SKM-1 (cell line): Measurements from ENCODE around the gene GKN2.

Source experiments
- DNase-seq: peaks from one replicate; lab custom pipeline; 2025; ENCODE audit not compliant: unreplicated experiment; lab: John Stamatoyannopoulos, UW

The GKN2 gene, protein sequence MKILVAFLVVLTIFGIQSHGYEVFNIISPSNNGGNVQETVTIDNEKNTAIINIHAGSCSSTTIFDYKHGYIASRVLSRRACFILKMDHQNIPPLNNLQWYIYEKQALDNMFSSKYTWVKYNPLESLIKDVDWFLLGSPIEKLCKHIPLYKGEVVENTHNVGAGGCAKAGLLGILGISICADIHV

DNA sequence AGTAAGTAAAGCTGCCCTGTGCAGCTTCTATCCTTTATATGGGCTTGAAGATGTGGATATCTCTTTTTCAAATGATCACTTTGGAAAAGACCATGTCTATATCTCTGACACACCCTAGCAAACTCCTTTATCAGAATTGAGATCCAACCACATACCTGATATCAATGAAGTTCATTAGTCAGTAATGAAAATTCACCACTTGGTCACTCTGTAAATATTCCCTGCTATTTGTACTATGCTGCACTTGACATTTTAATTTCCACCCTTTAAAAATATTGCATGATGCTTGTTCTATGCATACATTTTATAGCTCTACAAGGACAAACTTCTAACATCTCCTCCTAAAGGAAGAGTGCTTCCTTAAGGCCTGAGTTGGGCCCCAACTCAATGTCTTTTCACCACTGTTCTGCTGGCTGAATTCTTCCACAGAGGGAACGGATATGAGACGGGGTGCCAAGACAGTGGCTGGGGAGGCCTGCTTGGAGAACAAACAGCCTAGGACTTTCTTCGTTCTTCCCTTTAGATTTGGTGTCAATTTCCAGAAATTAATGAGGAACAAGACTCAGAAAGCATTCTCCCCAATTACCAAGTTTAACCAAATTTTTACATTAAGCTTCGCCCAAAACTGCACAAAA is at the start of gene GKN2:
TSS of gene GKN2 (minus strand) at position 7 of the 635 bp plus-strand sequence. CDS start 32 bp downstream, outside the sequence.
- DNase-seq = no peak

GRCh38 chr2:69001879-69002278 is 49.2 kb upstream of the GKN2 start:
- no peak for DNase-seq

DNA sequence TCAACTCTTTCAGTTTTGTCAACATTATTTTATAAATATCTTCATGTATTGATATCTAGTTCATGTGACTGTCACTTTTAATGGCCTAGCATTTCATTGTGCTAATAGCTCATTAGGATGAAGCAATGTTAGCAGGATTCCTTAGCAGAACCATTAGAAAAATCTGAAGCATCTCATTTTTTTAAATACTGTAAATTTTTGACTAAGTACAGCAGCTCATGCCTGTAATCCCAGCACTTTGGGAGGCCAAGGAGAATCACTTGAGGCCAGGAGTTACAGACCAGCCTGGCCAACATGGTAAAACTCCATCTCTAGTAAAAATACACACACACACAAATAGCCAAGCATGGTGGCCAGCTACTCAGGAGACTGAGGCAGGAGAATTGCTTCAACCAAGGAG is 44.7 kb upstream of the GKN2 start:
- no peak for DNase-seq

- DNase-seq = no peak
Observed at GRCh38 chr2:68995916-68996315, 43.2 kb upstream of the GKN2 start.

DNA sequence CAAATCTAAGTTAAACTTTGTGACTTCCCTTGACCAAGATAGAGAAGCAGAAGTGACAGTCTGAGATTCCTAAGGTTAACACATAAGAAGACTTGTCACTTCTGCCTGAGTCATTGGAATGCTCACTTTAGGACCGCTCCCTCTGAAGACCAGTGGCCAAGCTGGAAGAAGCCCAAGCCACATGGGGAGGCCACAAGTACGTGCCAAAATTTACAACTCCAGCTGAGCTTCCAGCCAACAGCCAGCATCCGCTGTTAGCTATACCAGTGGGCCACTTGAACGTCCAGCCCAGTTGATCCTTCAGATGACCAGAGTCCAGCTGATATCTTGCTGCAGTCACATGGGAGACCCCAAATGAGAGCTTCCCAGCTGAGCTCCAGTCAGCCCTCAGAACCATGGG is 42.2 kb upstream of the GKN2 start:
- DNase-seq = no peak

GRCh38 chr2:68993660-68994059 is 41.0 kb upstream of the GKN2 start:
- no peak for DNase-seq

DNA sequence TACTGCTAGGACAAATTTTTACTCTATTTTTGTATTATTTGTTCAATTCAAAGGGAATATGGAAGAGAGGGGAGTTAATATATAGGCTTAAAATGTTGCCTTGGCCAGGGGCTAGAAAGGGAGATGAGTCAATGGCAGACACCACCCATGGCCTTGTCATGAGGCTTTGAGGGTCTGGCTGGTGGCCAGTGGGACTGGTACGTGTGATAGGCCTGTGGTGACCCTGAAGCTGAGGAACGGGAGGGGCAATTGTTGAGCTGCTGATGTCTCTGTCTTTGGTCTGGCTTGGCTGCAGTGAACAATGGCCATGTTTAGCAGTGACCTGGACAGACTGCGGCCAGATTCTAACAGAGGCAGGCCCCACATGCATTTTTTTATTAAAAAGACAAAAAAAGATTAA is 40.2 kb upstream of the GKN2 start:
- no peak for DNase-seq

DNA sequence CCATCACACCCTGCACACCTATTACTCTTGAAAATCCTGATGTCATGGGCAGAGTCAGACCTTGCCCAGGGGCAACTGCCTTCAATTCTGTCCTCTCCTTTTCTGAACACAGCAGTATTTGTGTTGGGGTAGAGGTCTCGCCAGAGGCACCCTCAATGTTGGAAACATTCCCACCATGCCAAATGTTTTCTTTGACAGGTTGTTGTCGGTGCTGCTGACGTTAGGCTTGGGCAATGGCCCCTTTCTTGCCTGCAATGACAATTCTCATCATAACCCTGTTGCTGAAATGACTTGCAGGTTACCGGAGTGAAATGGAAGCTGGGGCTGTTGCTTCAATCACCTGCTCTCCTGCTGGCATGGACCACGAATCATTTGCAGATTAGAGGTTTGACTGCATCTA is 39.6 kb upstream of the GKN2 start:
- no peak for DNase-seq

DNA sequence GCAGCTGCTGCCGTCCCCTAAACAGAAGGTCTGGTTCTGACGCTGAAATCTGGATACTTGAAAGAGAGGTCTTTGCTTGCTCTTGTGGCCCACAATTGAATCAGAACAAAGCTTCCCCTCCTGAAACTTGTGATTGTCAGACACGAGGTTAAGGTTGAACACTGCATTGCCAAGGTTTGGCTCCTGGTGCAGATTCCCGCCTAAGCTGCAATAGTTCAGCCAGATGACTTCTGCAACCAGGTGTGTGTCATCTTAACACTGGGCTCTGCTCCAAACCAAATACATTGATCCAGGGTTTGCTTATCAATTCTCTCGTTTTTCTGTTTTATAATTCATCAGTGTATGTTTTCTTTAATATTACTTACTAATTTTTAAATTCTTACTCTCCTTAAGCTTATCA is 36.3 kb upstream of the GKN2 start:
- no peak for DNase-seq

DNA sequence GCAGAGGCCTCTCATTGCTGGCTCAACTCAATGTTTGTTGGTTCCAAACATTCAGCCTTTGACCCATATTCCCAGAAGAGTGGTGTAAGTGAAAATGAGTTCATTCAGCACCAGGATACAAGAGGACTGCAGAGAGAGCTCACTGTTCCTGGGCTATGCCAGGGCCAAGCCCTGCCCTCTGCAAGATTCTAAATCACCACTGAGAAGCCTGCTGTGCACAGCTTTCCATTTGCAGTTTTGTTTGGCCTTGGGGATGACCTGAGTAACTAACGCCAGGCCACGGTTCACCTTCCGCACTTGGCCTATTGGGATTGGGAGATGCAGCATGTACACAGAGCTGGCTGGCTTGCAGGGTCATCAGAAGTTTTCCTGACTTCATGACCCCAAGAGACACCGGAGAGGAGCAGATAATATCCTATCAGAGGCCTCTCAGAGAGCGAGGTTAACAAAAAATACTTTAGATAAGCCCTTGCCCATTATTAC is 34.4 kb upstream of the GKN2 start:
- DNase-seq = no peak

- DNase-seq = no peak
Observed at GRCh38 chr2:68980956-68981355, 28.3 kb upstream of the GKN2 start.

- DNase-seq = no peak
Observed at GRCh38 chr2:68978098-68978497, 25.4 kb upstream of the GKN2 start.

- DNase-seq = no peak
Observed at GRCh38 chr2:68977453-68977852, 24.8 kb upstream of the GKN2 start.

DNA sequence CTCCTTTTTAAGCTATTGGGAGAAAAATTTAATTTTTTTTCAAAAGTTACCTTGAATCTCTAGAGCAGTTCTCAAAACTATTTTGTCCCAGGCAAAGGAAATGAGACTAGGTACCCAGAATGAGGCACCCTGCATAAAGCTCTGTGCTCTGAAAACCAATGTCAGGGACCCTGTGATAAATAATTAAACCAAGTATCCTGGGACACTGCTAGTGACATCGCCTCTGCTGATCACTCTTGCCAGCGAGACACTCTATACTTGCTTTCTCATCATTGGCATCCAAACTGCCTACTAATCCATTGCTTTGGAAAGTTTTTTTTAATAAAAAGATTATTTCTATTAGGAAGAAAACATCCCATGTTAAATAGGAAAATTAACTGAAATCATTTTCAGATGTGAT is 23.2 kb upstream of the GKN2 start:
- DNase-seq = no peak

GRCh38 chr2:68974946-68975665 is 22.4 kb upstream of the GKN2 start:
- no peak for DNase-seq

DNA sequence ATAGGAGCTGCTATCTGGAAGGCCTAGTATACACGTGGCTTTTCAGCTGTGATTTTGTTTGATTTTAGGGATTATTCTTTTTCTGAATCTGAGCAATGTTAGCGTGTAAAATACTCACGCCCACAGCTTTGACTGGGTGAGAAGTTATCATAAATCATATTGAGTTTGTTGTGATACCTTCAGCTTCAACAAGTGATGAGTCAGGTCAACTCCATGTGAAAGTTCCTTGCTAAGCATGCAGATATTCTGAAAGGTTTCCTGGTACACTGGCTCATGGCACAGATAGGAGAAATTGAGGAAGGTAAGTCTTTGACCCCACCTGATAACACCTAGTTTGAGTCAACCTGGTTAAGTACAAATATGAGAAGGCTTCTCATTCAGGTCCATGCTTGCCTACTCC is 21.6 kb upstream of the GKN2 start, which contains the start of gene GKN1:
TSS of gene GKN1 (plus strand) at position 386 of the 400 bp plus-strand sequence. CDS start 42 bp downstream, outside the sequence.
- DNase-seq = no peak

- DNase-seq = no peak
Observed at GRCh38 chr2:68971591-68972231, 19.0 kb upstream of the GKN2 start.

DNA sequence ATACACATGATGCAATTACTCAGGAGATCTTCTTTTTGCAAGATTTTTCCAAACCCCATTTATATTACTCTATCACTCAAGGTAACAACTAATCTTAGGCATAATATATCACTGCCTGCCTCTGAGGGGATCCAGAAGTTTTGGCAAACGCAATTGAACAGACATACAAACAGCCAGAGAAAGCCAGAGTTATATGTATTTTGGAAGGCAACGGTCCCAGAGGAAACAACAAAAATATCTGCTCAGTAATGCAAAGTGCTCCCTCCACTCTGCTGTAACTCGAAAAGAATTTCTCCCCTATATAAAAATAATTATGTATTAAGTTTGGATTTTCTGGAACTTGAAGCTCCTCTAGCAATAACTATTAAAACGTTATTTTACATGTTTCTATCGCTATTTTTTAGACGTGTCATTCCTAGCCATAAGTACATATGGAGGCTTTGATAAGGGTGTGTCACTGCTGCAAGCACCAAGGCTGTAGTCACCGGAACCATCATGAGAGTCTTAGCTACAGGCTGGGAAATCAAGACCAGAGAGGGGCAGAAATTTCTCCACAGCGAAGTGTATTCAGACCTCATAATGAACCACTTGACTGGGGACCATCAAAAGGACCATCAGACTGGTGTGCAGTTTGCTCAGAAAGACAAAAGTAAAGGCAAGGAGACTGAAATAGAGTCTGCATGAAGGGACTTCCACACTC is 18.0 kb upstream of the GKN2 start:
- DNase-seq = no peak

GRCh38 chr2:68969736-68970490 is 17.2 kb upstream of the GKN2 start:
- no peak for DNase-seq

GRCh38 chr2:68968221-68968620 is 15.5 kb upstream of the GKN2 start:
- DNase-seq = no peak
